ENCODE results near the gene CEP152.

- TF ChIP-seq CTCF (IDR thresholded peaks at IDR 0.05): no peak
- TF ChIP-seq EZH2 (IDR thresholded peaks at IDR 0.05; ENCODE audit: borderline replicate concordance, insufficient read depth, low read depth, low read length, poor library complexity, severe bottlenecking): no peak
Measured at GRCh38 chr15:48828471-48828870, 17.6 kb upstream of the CEP152 start.

All from B cell (primary cell).